Neural cell (in vitro differentiated cells): ENCODE results near the gene PAX3. TPM values are rescaled to one million over a fixed set of nuclear protein-coding genes. Genes with fewer than 3 reads are reported as not detected.

Source experiments
- H2AFZ ChIP-seq: fragments of 200-600, 300-800 bp; sonication (generic), shearing (Covaris generic); 2 replicates; pipeline ENCODE4 v1.6.0; 2014; ENCODE audit warnings: low read depth, mild to moderate bottlenecking, antibody characterized with exemption, low read length, moderate library complexity
- H3F3A ChIP-seq: fragments of 200-600 bp; shearing (Covaris generic); 2 replicates; pipeline ENCODE4 v1.6.1; 2016; ENCODE audit warnings: mild to moderate bottlenecking, moderate library complexity, mixed read lengths, antibody characterized with exemption, low read length; ENCODE audit not compliant: insufficient read depth, poor library complexity, severe bottlenecking
- H3K27ac ChIP-seq: fragments of 200-600, 300-800 bp; sonication (generic), shearing (Covaris generic); 2 replicates; pipeline ENCODE4 v1.5.1; 2014; ENCODE audit warnings: mild to moderate bottlenecking, low read length, moderate library complexity
- H3K27me3 ChIP-seq: fragments of 300-800, 200-600 bp; sonication (generic), shearing (Covaris generic); 2 replicates; pipeline ENCODE4 v1.6.0; 2014; ENCODE audit warnings: mild to moderate bottlenecking, low read depth, low read length, moderate library complexity; ENCODE audit not compliant: insufficient read depth
- H3K36me3 ChIP-seq: fragments of 300-800, 200-600 bp; sonication (generic), shearing (Covaris generic); 2 replicates; pipeline ENCODE4 v1.5.1; 2014; ENCODE audit warnings: mild to moderate bottlenecking, antibody characterized with exemption, low read length, moderate library complexity; ENCODE audit not compliant: insufficient read depth
- H3K4me2 ChIP-seq: fragments of 300-800, 200-600 bp; sonication (generic), shearing (Covaris generic); 2 replicates; pipeline ENCODE4 v1.6.0; 2014; ENCODE audit warnings: mild to moderate bottlenecking, low read length
- H3K4me3 ChIP-seq: fragments of 300-800, 200-600 bp; sonication (generic), shearing (Covaris generic); 2 replicates; pipeline ENCODE4 v1.5.1; 2014; ENCODE audit warnings: mild to moderate bottlenecking, low read length, moderate library complexity
- H3K79me2 ChIP-seq: fragments of 200-600 bp; shearing (Covaris generic); replicated peaks from 2 replicates; pipeline ENCODE4 v1.6.0; 2014; ENCODE audit warnings: mild to moderate bottlenecking, low read length, moderate library complexity; ENCODE audit not compliant: insufficient read depth
- H3K9ac ChIP-seq: fragments of 300-800, 200-600 bp; sonication (generic), shearing (Covaris generic); 2 replicates; pipeline ENCODE4 v1.6.1; 2016; ENCODE audit warnings: mild to moderate bottlenecking, low read length, mixed read lengths
- H3K9me2 ChIP-seq: fragments of 200-600 bp; shearing (Covaris generic); 2 replicates; pipeline ENCODE4 v1.6.1; 2016; ENCODE audit warnings: mild to moderate bottlenecking, low read length, mixed read lengths; ENCODE audit not compliant: insufficient read depth
- H3K9me3 ChIP-seq: fragments of 200-600, 300-800 bp; sonication (generic), shearing (Covaris generic); 2 replicates; pipeline ENCODE4 v1.6.1; 2016; ENCODE audit warnings: mild to moderate bottlenecking, mixed run types, low read length, moderate library complexity, mixed read lengths
- H4K20me1 ChIP-seq: fragments of 200-600 bp; shearing (Covaris generic); 2 replicates; pipeline ENCODE4 v1.6.1; 2016; ENCODE audit warnings: mild to moderate bottlenecking, mixed run types; ENCODE audit not compliant: insufficient read depth
- CTCF ChIP-seq: fragments of 450-650 bp; IDR thresholded peaks from 2 replicates; pipeline ENCODE4 v1.5.1; 2014; ENCODE audit warnings: antibody characterized with exemption, mild to moderate bottlenecking, moderate library complexity; ENCODE audit not compliant: poor library complexity, severe bottlenecking
- EP300 ChIP-seq: fragments of 450-650 bp; conservative IDR thresholded peaks from 2 replicates; pipeline ENCODE4 v1.6.1; 2014; ENCODE audit warnings: antibody characterized with exemption, mild to moderate bottlenecking, moderate library complexity; ENCODE audit not compliant: poor library complexity, severe bottlenecking
- EZH2 ChIP-seq: fragments of 200-600, 300-800 bp; shearing (Covaris generic), sonication (generic); IDR thresholded peaks from 2 replicates; pipeline ENCODE4 v1.6.1; 2014; ENCODE audit warnings: antibody characterized with exemption, low read length, borderline replicate concordance, mild to moderate bottlenecking; ENCODE audit not compliant: insufficient read depth, poor library complexity, severe bottlenecking
- MXI1 ChIP-seq: fragments of 450-650 bp; conservative IDR thresholded peaks from 2 replicates; pipeline ENCODE4 v1.6.1; 2014; ENCODE audit warnings: antibody characterized with exemption, mild to moderate bottlenecking; ENCODE audit not compliant: poor library complexity, severe bottlenecking
- POLR2AphosphoS5 ChIP-seq: IDR thresholded peaks from 2 replicates; pipeline ENCODE4 v1.6.1; 2012
- RAD21 ChIP-seq: fragments of 450-650 bp; conservative IDR thresholded peaks from 2 replicates; pipeline ENCODE4 v1.6.1; 2014; ENCODE audit warnings: antibody characterized with exemption, mild to moderate bottlenecking, moderate library complexity
- REST ChIP-seq: IDR thresholded peaks from 2 replicates; pipeline ENCODE4 v1.6.1; 2012; ENCODE audit warnings: borderline replicate concordance
- SMC3 ChIP-seq: fragments of 450-650 bp; conservative IDR thresholded peaks from 2 replicates; pipeline ENCODE4 v1.6.1; 2014; ENCODE audit warnings: antibody characterized with exemption, mild to moderate bottlenecking, moderate library complexity; ENCODE audit not compliant: poor library complexity
- TAF1 ChIP-seq: IDR thresholded peaks from 2 replicates; pipeline ENCODE4 v1.6.1; 2012; ENCODE audit warnings: low read depth
- polyA plus RNA-seq: library from polyadenylated mRNA; depleted of rRNA; stranded (reverse); fragments of >200 nt; gene quantifications from 2 replicates; pipeline ENCODE4 v1.2.3, GENCODE V29; 2014

PAX3 gene
- polyA plus RNA-seq, 1 donor from 2014 or later, result not detected

- H3K9me2 ChIP-seq, result no peaks in the 10 kb centered on the region
- TF ChIP-seq CTCF (no peak), MXI1 (no peak), SMC3 (no peak), EZH2 (no peak), TAF1 (no peak), RAD21 (peak; percentile 14), REST (peak; percentile 46), EP300 (no peak), POLR2AphosphoS5 (peak; percentile 58)
- H3K27ac ChIP-seq, result peak overlapping the region; percentile 62
- no peaks in the 10 kb centered on the region for H3K79me2 ChIP-seq
- no peak overlapping the region for H2AFZ ChIP-seq
- H3K4me3 ChIP-seq, result peak overlapping the region; percentile 70
- no peak overlapping the region for H3K4me2 ChIP-seq
- no peaks in the 10 kb centered on the region for H3K36me3 ChIP-seq
- H4K20me1 ChIP-seq, result no peaks in the 10 kb centered on the region
- peaks cover 56% of the 10 kb centered on the region for H3K27me3 ChIP-seq
- H3K9ac ChIP-seq, result peak overlapping the region; percentile 64
- no peaks in the 10 kb centered on the region for H3K9me3 ChIP-seq
- no peaks in the 10 kb centered on the region for H3F3A ChIP-seq
Measured at GRCh38 chr2:222320436-222321395, 21.9 kb upstream of the PAX3 start.

GRCh38 chr2:222319586-222320435 is 21.0 kb upstream of the PAX3 start:
- Histone ChIP-seq H2AFZ (no peak overlapping the region), H3K9ac (peak overlapping the region; percentile 64), H3K36me3 (no peaks in the 10 kb centered on the region), H3K4me3 (peak overlapping the region; percentile 70), H3K27me3 (peaks cover 65% of the 10 kb centered on the region), H3K4me2 (no peak overlapping the region), H3K9me2 (no peaks in the 10 kb centered on the region), H3K27ac (peak overlapping the region; percentile 62), H4K20me1 (no peaks in the 10 kb centered on the region), H3K79me2 (no peaks in the 10 kb centered on the region), H3F3A (no peaks in the 10 kb centered on the region), H3K9me3 (no peaks in the 10 kb centered on the region)
- peak; percentile 24 for TF ChIP-seq RAD21
- TF ChIP-seq MXI1, result peak; percentile 10
- TF ChIP-seq CTCF, result no peak
- peak; percentile 13 for TF ChIP-seq SMC3
- peak; percentile 2 for TF ChIP-seq POLR2AphosphoS5
- peak; percentile 11 for TF ChIP-seq TAF1
- no peak for TF ChIP-seq EZH2
- TF ChIP-seq REST, result no peak
- TF ChIP-seq EP300, result no peak
